HG03175 (cell line): Measurements from ENCODE around the gene ZC2HC1B.
"Not testable (repeated sequence)": the region's sequence is repeated elsewhere in the genome, so short reads cannot be mapped to it uniquely, and the experiment has no call there.

Experiments used
- ATAC-seq: cut with Tn5 transposase; IDR thresholded peaks from one replicate; pipeline ENCODE4 v1.9.1; 2021; ENCODE audit warnings: mild to moderate bottlenecking, moderate library complexity; ENCODE audit not compliant: unreplicated experiment

Gene ZC2HC1B

GRCh38 chr6:143867236-143867635 is 3.0 kb downstream of the ZC2HC1B start:
- ATAC-seq, result no peak

- not testable (repeated sequence) for ATAC-seq
Observed at GRCh38 chr6:143868808-143869207, 4.5 kb downstream of the ZC2HC1B start.

- not testable (repeated sequence) for ATAC-seq
Observed at GRCh38 chr6:143871202-143871730, 7.0 kb downstream of the ZC2HC1B start.

GRCh38 chr6:143872201-143872600 is 7.9 kb downstream of the ZC2HC1B start:
- peak; percentile 99 for ATAC-seq

- not testable (repeated sequence) for ATAC-seq
Observed at GRCh38 chr6:143873600-143873999, 9.3 kb downstream of the ZC2HC1B start.

GRCh38 chr6:143874503-143874902 is 10.2 kb downstream of the ZC2HC1B start:
- not testable (repeated sequence) for ATAC-seq

GRCh38 chr6:143877584-143878271 is 13.5 kb downstream of the ZC2HC1B start:
- no peak for ATAC-seq

GRCh38 chr6:143878272-143878760 is 14.0 kb downstream of the ZC2HC1B start:
- no peak for ATAC-seq

GRCh38 chr6:143880412-143880811 is 16.1 kb downstream of the ZC2HC1B start:
- no peak for ATAC-seq

GRCh38 chr6:143882401-143882930 is 18.2 kb downstream of the ZC2HC1B start:
- ATAC-seq, result no peak

- no peak for ATAC-seq
Observed at GRCh38 chr6:143884216-143884900, 20.1 kb downstream of the ZC2HC1B start.

GRCh38 chr6:143885116-143885515 is 20.8 kb downstream of the ZC2HC1B start:
- ATAC-seq, result no peak

GRCh38 chr6:143894655-143895054 is 30.4 kb downstream of the ZC2HC1B start:
- no peak for ATAC-seq

GRCh38 chr6:143896126-143896860 is 32.0 kb downstream of the ZC2HC1B start:
- no peak for ATAC-seq

GRCh38 chr6:143900358-143900757 is 36.1 kb downstream of the ZC2HC1B start:
- no peak for ATAC-seq

- peak; percentile 94 for ATAC-seq
Observed at GRCh38 chr6:143901885-143902750, 37.8 kb downstream of the ZC2HC1B start.

- no peak for ATAC-seq
Observed at GRCh38 chr6:143902827-143903226, 38.6 kb downstream of the ZC2HC1B start.

GRCh38 chr6:143911028-143911427 is 46.8 kb downstream of the ZC2HC1B start:
- ATAC-seq, result no peak

GRCh38 chr6:143912671-143913070 is 48.4 kb downstream of the ZC2HC1B start:
- ATAC-seq, result no peak

- ATAC-seq, result not testable (repeated sequence)
Observed at GRCh38 chr6:143917026-143917425, 52.8 kb downstream of the ZC2HC1B start.
